Upper lobe of right lung (tissue), 1 donor: ENCODE data around the gene SART1. TPM values are rescaled to one million over a fixed set of nuclear protein-coding genes. Genes with fewer than 3 reads are reported as not detected.

Source experiments
- ATAC-seq: fragments of 200-7000 bp; cut with Tn5 transposase; one replicate; pipeline ENCODE4 v1.9.1; 2020; ENCODE audit warnings: mild to moderate bottlenecking, moderate library complexity
- DNase-seq: peaks from one replicate; pipeline ENCODE4 v3.0.0-alpha.2; 2020
- H3K27ac ChIP-seq: fragments of 200-600 bp; one replicate; pipeline ENCODE4 v1.8.0; 2022
- H3K27me3 ChIP-seq: fragments of 200-600 bp; one replicate; pipeline ENCODE4 v1.8.0; 2022; ENCODE audit warnings: mild to moderate bottlenecking
- H3K36me3 ChIP-seq: fragments of 200-600 bp; one replicate; pipeline ENCODE4 v1.8.0; 2022
- H3K4me1 ChIP-seq: fragments of 200-600 bp; one replicate; pipeline ENCODE4 v1.8.0; 2022
- H3K4me3 ChIP-seq: fragments of 200-600 bp; one replicate; pipeline ENCODE4 v1.8.0; 2022; ENCODE audit warnings: mild to moderate bottlenecking
- H3K9me3 ChIP-seq: fragments of 200-600 bp; one replicate; pipeline ENCODE4 v1.8.0; 2022
- CTCF ChIP-seq: fragments of 200-600 bp; IDR thresholded peaks from one replicate; pipeline ENCODE4 v1.8.0; 2022; ENCODE audit warnings: antibody characterized with exemption
- intact Hi-C: fragments of 100-400 bp; cut with DNase I; formaldehyde crosslinking; loops from one replicate; pipeline ENCODE4 v1.11.0; 2022
- total RNA-seq: library from RNA; stranded (reverse); fragmentation: NEBNext Ultra II Directional; extraction: Animal tissue kit (Norgen Biotek cat#: 25700); gene quantifications from one replicate; pipeline ENCODE4 v1.2.1, GENCODE V29; 2021
- donor health status: DM: no; HTN: yes; CAD: no; lungs with severe emphysema.

SART1 gene
- total RNA-seq, 1 donor from 2014 or later: 53.3 TPM

GRCh38 chr11:65983589-65983987 lies 22.1 kb downstream of the SART1 start:
- H3K4me1 ChIP-seq: no peaks in the 10 kb centered on the region
- peaks cover 9% of the 10 kb centered on the region for H3K36me3 ChIP-seq
- no peak overlapping the region for H3K27ac ChIP-seq
- H3K4me3 ChIP-seq: no peak overlapping the region
- no peaks in the 10 kb centered on the region for H3K27me3 ChIP-seq
- TF ChIP-seq CTCF: no peak
- ATAC-seq (no peak), DNase-seq (no peak)
- intact Hi-C loops: no loop called here
- H3K9me3 ChIP-seq: no peaks in the 10 kb centered on the region

GRCh38 chr11:65987336-65987735 lies 25.8 kb downstream of the SART1 start:
- no peak overlapping the region for H3K4me3 ChIP-seq

GRCh38 chr11:65988791-65989592 lies 27.5 kb downstream of the SART1 start:
- H3K27ac ChIP-seq: no peak overlapping the region
- intact Hi-C loops: loop anchor here (5.0 kb wide), 1 partner anchor 107 kb away; no protein-coding TSS in a partner anchor
- no peak for DNase-seq
- H3K27me3 ChIP-seq: no peaks in the 10 kb centered on the region
- TF ChIP-seq CTCF: peak; percentile 94
- peak; percentile 99 for ATAC-seq
- no peak overlapping the region for H3K4me3 ChIP-seq
- H3K9me3 ChIP-seq: no peaks in the 10 kb centered on the region
- no peaks in the 10 kb centered on the region for H3K4me1 ChIP-seq
- H3K36me3 ChIP-seq: no peaks in the 10 kb centered on the region

More at GRCh38 chr11:65987336-65987735, 25.8 kb downstream of the SART1 start:
- DNase-seq: no peak
- intact Hi-C loops: loop anchor here (5.0 kb wide), 1 partner anchor 105 kb away; no protein-coding TSS in a partner anchor
- no peaks in the 10 kb centered on the region for H3K4me1 ChIP-seq
- no peaks in the 10 kb centered on the region for H3K36me3 ChIP-seq
- ATAC-seq: no peak
- TF ChIP-seq CTCF: no peak
- no peak overlapping the region for H3K27ac ChIP-seq
- no peaks in the 10 kb centered on the region for H3K9me3 ChIP-seq
- H3K27me3 ChIP-seq: no peaks in the 10 kb centered on the region

GRCh38 chr11:65992056-65992455 lies 30.5 kb downstream of the SART1 start:
- Histone ChIP-seq H3K27me3 (no peaks in the 10 kb centered on the region), H3K36me3 (peaks cover 6% of the 10 kb centered on the region), H3K4me1 (no peaks in the 10 kb centered on the region), H3K9me3 (no peaks in the 10 kb centered on the region), H3K4me3 (no peak overlapping the region), H3K27ac (no peak overlapping the region)
- DNase-seq (no peak), ATAC-seq (no peak)
- intact Hi-C loops: no loop called here
- no peak for TF ChIP-seq CTCF

- intact Hi-C loops: no loop called here
- DNase-seq: no peak
- TF ChIP-seq CTCF: no peak
- Histone ChIP-seq H3K9me3 (no peaks in the 10 kb centered on the region), H3K4me3 (no peak overlapping the region), H3K27ac (no peak overlapping the region), H3K36me3 (peaks cover 38% of the 10 kb centered on the region), H3K4me1 (peaks cover 13% of the 10 kb centered on the region), H3K27me3 (no peaks in the 10 kb centered on the region)
- ATAC-seq: no peak
Measured at GRCh38 chr11:65997286-65997685, 35.8 kb downstream of the SART1 start.
